Pancreas (tissue), 10 donors: ENCODE results near the gene OR2F1. TPM values are rescaled to one million over a fixed set of nuclear protein-coding genes. Genes with fewer than 3 reads are reported as not detected.

Experiments
- ATAC-seq, 4 donors: fragments of 200-7000 bp; cut with Tn5 transposase; one replicate each; pipeline versions ENCODE4 v1.8.0 to v1.9.1; 2020; ENCODE audit warnings: mild to moderate bottlenecking in 4 of 4, moderate library complexity in 4 of 4
- DNase-seq, 6 donors: peaks; one replicate each; pipeline ENCODE4 v3.0.0-alpha.2; 2020
- FAIRE-seq: peaks from 2 replicates; lab custom pipeline; 2012; peaks lifted over from hg19 to GRCh38; lab: Jason Lieb, UNC
- H3K27ac ChIP-seq, 4 donors: fragments of 200-600 bp; sonication (generic); 1 replicate in 3 of 4; 2 replicates in 1 of 4; pipeline versions ENCODE4 v1.5.0 to v1.8.0; 2020
- H3K27me3 ChIP-seq, 4 donors: fragments of 200-600 bp; one replicate each; pipeline ENCODE4 v1.8.0; 2021
- H3K36me3 ChIP-seq, 3 donors: fragments of 200-600 bp; sonication (generic) in 1 of 3; one replicate each; pipeline versions ENCODE4 v1.5.0 to v1.8.0; 2020 to 2021
- H3K4me1 ChIP-seq, 3 donors: fragments of 200-600 bp; one replicate each; pipeline ENCODE4 v1.8.0; 2021
- H3K4me3 ChIP-seq, 4 donors: fragments of 200-600 bp; sonication (generic) in 2 of 4; one replicate each; pipeline versions ENCODE4 v1.5.0 to v1.8.0; 2020 to 2021
- H3K9me3 ChIP-seq, 4 donors: fragments of 200-600 bp; one replicate each; pipeline ENCODE4 v1.8.0; 2021
- CTCF ChIP-seq, 4 donors: fragments of 200-600 bp; sonication (generic) in 3 of 4; IDR thresholded peaks; one replicate each; pipeline versions ENCODE4 v1.5.0 to v1.8.0; 2021; ENCODE audit warnings: antibody characterized with exemption in 4 of 4
- WGBS, 2 donors: extraction: QIAGEN DNeasy Blood & Tissue Kit; methylation state at CpG; one replicate each; pipeline ENCODE4 v1.1.7; 2013; 5-methylcytosine and 5-hydroxymethylcytosine counted together
- intact Hi-C, 3 donors: fragments of 100-400 bp; cut with DNase I; formaldehyde crosslinking; loops; one replicate each; pipeline versions ENCODE4 v1.11.1 to v1.14.2; 2022
- polyA plus RNA-seq, 2 donors: library from polyadenylated mRNA; stranded (reverse); fragments of 200-250 nt; gene quantifications; one replicate each; pipeline ENCODE4 v1.2.3, GENCODE V29; 2013
- total RNA-seq, 6 donors: library from RNA; stranded (reverse); fragmentation: NEBNext Ultra II Directional in 4 of 6; extraction: Animal tissue kit (Norgen Biotek cat#: 25700) in 4 of 6; gene quantifications; one replicate each; pipeline versions ENCODE4 v1.2.1 to v1.2.4, GENCODE V29; 2021 to 2023
- donor health status: healthy with polysubstance abuse.
- donor health status: DM: no; HTN: no; CAD: no; lungs with moderate emphysema.
- donor health status: DM: no; HTN: no; CAD: no.
- donor health status: control.
- donor health status: control.
- donor health status: Bipolar disorder and iron deficiency.
- donor health status: DM: yes; HTN: yes; CAD: no.
- donor health status: DM: no; HTN: no; CAD: no.
- donor health status: DM: no; HTN: no; CAD: no.
- donor health status: DM: yes; HTN: yes; CAD: no.

Gene OR2F1
- total and polyA plus RNA-seq, 8 donors = not detected

- Histone ChIP-seq H3K27ac (no peak overlapping the region), H3K36me3 (no peaks in the 10 kb centered on the region), H3K9me3 (no peaks in the 10 kb centered on the region), H3K27me3 (no peaks in the 10 kb centered on the region), H3K4me1 (no peaks in the 10 kb centered on the region), H3K4me3 (no peak overlapping the region)
- DNase-seq (no peak), ATAC-seq (no peak), FAIRE-seq (no peak)
- intact Hi-C loops = no loop called here
- 79 to 84% methylated on average over 3 of the region's 3 CpGs for WGBS, 2 donors
- no peak for TF ChIP-seq CTCF (IDR thresholded peaks at IDR 0.05)
Observed at GRCh38 chr7:144001543-144001942, 46.9 kb downstream of the OR2F1 start.

GRCh38 chr7:144004703-144005102 lies 50.1 kb downstream of the OR2F1 start:
- no peak overlapping the region for H3K27ac ChIP-seq
- H3K4me3 ChIP-seq = no peak overlapping the region
- WGBS, 2 donors = 75 to 81% methylated on average over 5 of the region's 5 CpGs
- FAIRE-seq (no peak), DNase-seq (no peak), ATAC-seq (no peak)
- H3K9me3 ChIP-seq = no peaks in the 10 kb centered on the region
- intact Hi-C loops = no loop called here
- no peaks in the 10 kb centered on the region for H3K4me1 ChIP-seq
- no peak for TF ChIP-seq CTCF (IDR thresholded peaks at IDR 0.05)
- H3K27me3 ChIP-seq = no peaks in the 10 kb centered on the region
- H3K36me3 ChIP-seq = no peaks in the 10 kb centered on the region

GRCh38 chr7:144006029-144006691 lies 51.5 kb downstream of the OR2F1 start:
- H3K9me3 ChIP-seq = no peaks in the 10 kb centered on the region
- H3K4me3 ChIP-seq = no peak overlapping the region
- DNase-seq (no peak), ATAC-seq (no peak), FAIRE-seq (no peak)
- no peaks in the 10 kb centered on the region for H3K36me3 ChIP-seq
- no peaks in the 10 kb centered on the region for H3K4me1 ChIP-seq
- 33 to 42% methylated on average over 1 of the region's 1 CpG for WGBS, 2 donors
- H3K27ac ChIP-seq = no peak overlapping the region
- TF ChIP-seq CTCF (IDR thresholded peaks at IDR 0.05) = no peak
- intact Hi-C loops = no loop called here
- no peaks in the 10 kb centered on the region for H3K27me3 ChIP-seq

GRCh38 chr7:144006692-144007042 lies 52.0 kb downstream of the OR2F1 start:
- no peak for ATAC-seq

More at GRCh38 chr7:144006692-144007042, 52.0 kb downstream of the OR2F1 start:
- Histone ChIP-seq H3K9me3 (no peaks in the 10 kb centered on the region), H3K27me3 (no peaks in the 10 kb centered on the region), H3K36me3 (no peaks in the 10 kb centered on the region), H3K4me3 (no peak overlapping the region), H3K4me1 (no peaks in the 10 kb centered on the region), H3K27ac (no peak overlapping the region)
- FAIRE-seq = no peak
- intact Hi-C loops = no loop called here
- no peak for DNase-seq
- WGBS, 2 donors = 89 to 98% methylated on average over 1 of the region's 1 CpG
- TF ChIP-seq CTCF (IDR thresholded peaks at IDR 0.05) = no peak
